HEK293 (cell line): ENCODE measurements around the gene PLA2G1B.

ENCODE experiments used
- ATF2 ChIP-seq: fragments of 450-650 bp; formaldehyde crosslinking; IDR thresholded peaks from 2 replicates; pipeline ENCODE4 v1.5.1; 2016; ENCODE audit warnings: missing biosample characterization, missing genetic modification characterization, low read depth
- CTCF ChIP-seq: fragments of 450-650 bp; formaldehyde crosslinking; IDR thresholded peaks from 2 replicates; pipeline ENCODE4 v1.5.1; 2016; ENCODE audit warnings: missing biosample characterization, missing genetic modification characterization
- PBX3 ChIP-seq: sonication (generic); formaldehyde crosslinking; IDR thresholded peaks from 2 replicates; pipeline ENCODE4 v1.8.1; 2022; ENCODE audit warnings: mild to moderate bottlenecking, moderate library complexity, missing genetic modification reagents
- ZNF544 ChIP-seq: fragments of 450-650 bp; formaldehyde crosslinking; IDR thresholded peaks from 2 replicates; pipeline ENCODE4 v1.5.0; 2017; ENCODE audit warnings: missing biosample characterization, missing genetic modification characterization
- ZNF580 ChIP-seq: fragments of 450-650 bp; formaldehyde crosslinking; IDR thresholded peaks from 2 replicates; pipeline ENCODE4 v1.5.1; 2016; ENCODE audit warnings: missing biosample characterization, missing genetic modification characterization
- ZNF626 ChIP-seq: fragments of 450-650 bp; sonication (Bioruptor Pico); formaldehyde crosslinking; IDR thresholded peaks from 2 replicates; pipeline ENCODE4 v1.5.1; 2018; ENCODE audit warnings: missing biosample characterization, missing genetic modification characterization, inconsistent platforms
- ZSCAN5A ChIP-seq: fragments of 450-650 bp; formaldehyde crosslinking; IDR thresholded peaks from 2 replicates; pipeline ENCODE4 v1.5.1; 2016; ENCODE audit warnings: missing biosample characterization, missing genetic modification characterization

GRCh38 chr12:120343039-120343537 is 15.5 kb upstream of the PLA2G1B start:
- TF ChIP-seq CTCF (tag by site-specific recombination) (no peak), ZNF626 (tag by site-specific recombination) (no peak), PBX3 (CRISPR knock-in tag) (no peak), ATF2 (tag by site-specific recombination) (no peak), ZNF580 (tag by site-specific recombination) (no peak), ZSCAN5A (tag by site-specific recombination) (no peak), ZNF544 (tag by site-specific recombination) (no peak)
